SU-DHL-6 (cell line): ENCODE measurements around the gene GEMIN8.

Source experiments
- H2AFZ ChIP-seq: fragments of 200-600 bp; sonication (generic); 2 replicates; pipeline ENCODE4 v1.6.1; 2014; ENCODE audit warnings: low read depth, mild to moderate bottlenecking, moderate library complexity, mixed read lengths, antibody characterized with exemption, low read length; ENCODE audit not compliant: severe bottlenecking
- H3F3A ChIP-seq: fragments of 200-600 bp; shearing (Covaris generic); 2 replicates; pipeline ENCODE4 v1.6.0; 2016; ENCODE audit warnings: antibody characterized with exemption, mild to moderate bottlenecking; ENCODE audit not compliant: insufficient read depth
- H3K27ac ChIP-seq: fragments of 200-600 bp; sonication (generic); 2 replicates; pipeline ENCODE4 v1.5.1; 2016; ENCODE audit warnings: low read depth, mild to moderate bottlenecking, low read length, moderate library complexity, mixed read lengths
- H3K27me3 ChIP-seq: fragments of 200-600 bp; sonication (generic), shearing (Covaris generic); 2 replicates; pipeline ENCODE4 v1.6.0; 2014; ENCODE audit warnings: mild to moderate bottlenecking, low read length
- H3K36me3 ChIP-seq: fragments of 200-600 bp; sonication (generic); 2 replicates; pipeline ENCODE4 v1.6.1; 2014; ENCODE audit warnings: mild to moderate bottlenecking, low read length, mixed read lengths
- H3K4me2 ChIP-seq: fragments of 300-600, 200-600 bp; shearing (Covaris generic), sonication (generic); 2 replicates; pipeline ENCODE4 v1.6.0; 2014; ENCODE audit warnings: low read length, low read depth, mild to moderate bottlenecking; ENCODE audit not compliant: poor library complexity, severe bottlenecking
- H3K4me3 ChIP-seq: fragments of 200-600 bp; sonication (generic); 2 replicates; pipeline ENCODE4 v1.5.1; 2014; ENCODE audit warnings: antibody characterized with exemption, low read length, mild to moderate bottlenecking, mixed read lengths; ENCODE audit not compliant: insufficient read depth, poor library complexity, severe bottlenecking
- H3K79me2 ChIP-seq: fragments of 200-600 bp; sonication (generic); 2 replicates; pipeline ENCODE4 v1.6.1; 2014; ENCODE audit warnings: mild to moderate bottlenecking, low read length, moderate library complexity; ENCODE audit not compliant: insufficient read depth
- H3K9ac ChIP-seq: fragments of 200-600 bp; sonication (generic); 2 replicates; pipeline ENCODE4 v1.7.0; 2014; ENCODE audit warnings: mild to moderate bottlenecking, low read length
- H3K9me2 ChIP-seq: fragments of 200-600 bp; sonication (generic); replicated peaks from 2 replicates; pipeline ENCODE4 v1.6.1; 2014; ENCODE audit warnings: low read length; ENCODE audit not compliant: insufficient read depth
- H3K9me3 ChIP-seq: fragments of 200-600 bp; sonication (generic); 2 replicates; pipeline ENCODE4 v1.6.1; 2014; ENCODE audit warnings: low read length, mixed read lengths; ENCODE audit not compliant: insufficient read depth
- H4K20me1 ChIP-seq: fragments of 200-600 bp; sonication (generic); 2 replicates; pipeline ENCODE4 v1.6.1; 2014; ENCODE audit warnings: low read depth, mild to moderate bottlenecking, antibody characterized with exemption, low read length, moderate library complexity, mixed read lengths
- EZH2phosphoT487 ChIP-seq: fragments of 200-600 bp; sonication (generic), shearing (Covaris generic); conservative IDR thresholded peaks from 2 replicates; pipeline ENCODE4 v1.6.1; 2018; ENCODE audit warnings: mild to moderate bottlenecking, antibody characterized with exemption, low read length, moderate library complexity, mixed read lengths
- TF ChIP-seq, protein P1 (sequence below): fragments of 200-600 bp; sonication (generic); IDR thresholded peaks from one replicate; pipeline ENCODE4 v1.5.1; 2017; ENCODE audit warnings: antibody characterized with exemption, mild to moderate bottlenecking, low read length, moderate library complexity; ENCODE audit not compliant: insufficient read depth, poor library complexity, severe bottlenecking

The GEMIN8 gene

GRCh38 chrX:14062524-14062923 lies 32.8 kb upstream of the GEMIN8 start:
- no peak overlapping the region for H3K9ac ChIP-seq
- H2AFZ ChIP-seq = no peak overlapping the region
- no peak overlapping the region for H3K27ac ChIP-seq

GRCh38 chrX:14056206-14056605 lies 26.5 kb upstream of the GEMIN8 start:
- Histone ChIP-seq H3K9me2 (no peaks in the 10 kb centered on the region), H3K9me3 (no peaks in the 10 kb centered on the region), H3K27ac (no peak overlapping the region), H2AFZ (no peak overlapping the region), H3K9ac (no peak overlapping the region), H4K20me1 (no peaks in the 10 kb centered on the region), H3K4me3 (no peak overlapping the region), H3K36me3 (no peaks in the 10 kb centered on the region), H3F3A (no peaks in the 10 kb centered on the region), H3K27me3 (no peaks in the 10 kb centered on the region), H3K4me2 (no peak overlapping the region), H3K79me2 (no peaks in the 10 kb centered on the region)
- TF ChIP-seq, protein P1, sequence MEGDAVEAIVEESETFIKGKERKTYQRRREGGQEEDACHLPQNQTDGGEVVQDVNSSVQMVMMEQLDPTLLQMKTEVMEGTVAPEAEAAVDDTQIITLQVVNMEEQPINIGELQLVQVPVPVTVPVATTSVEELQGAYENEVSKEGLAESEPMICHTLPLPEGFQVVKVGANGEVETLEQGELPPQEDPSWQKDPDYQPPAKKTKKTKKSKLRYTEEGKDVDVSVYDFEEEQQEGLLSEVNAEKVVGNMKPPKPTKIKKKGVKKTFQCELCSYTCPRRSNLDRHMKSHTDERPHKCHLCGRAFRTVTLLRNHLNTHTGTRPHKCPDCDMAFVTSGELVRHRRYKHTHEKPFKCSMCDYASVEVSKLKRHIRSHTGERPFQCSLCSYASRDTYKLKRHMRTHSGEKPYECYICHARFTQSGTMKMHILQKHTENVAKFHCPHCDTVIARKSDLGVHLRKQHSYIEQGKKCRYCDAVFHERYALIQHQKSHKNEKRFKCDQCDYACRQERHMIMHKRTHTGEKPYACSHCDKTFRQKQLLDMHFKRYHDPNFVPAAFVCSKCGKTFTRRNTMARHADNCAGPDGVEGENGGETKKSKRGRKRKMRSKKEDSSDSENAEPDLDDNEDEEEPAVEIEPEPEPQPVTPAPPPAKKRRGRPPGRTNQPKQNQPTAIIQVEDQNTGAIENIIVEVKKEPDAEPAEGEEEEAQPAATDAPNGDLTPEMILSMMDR = no peak
- TF ChIP-seq EZH2phosphoT487 = no peak

More at GRCh38 chrX:14062524-14062923, 32.8 kb upstream of the GEMIN8 start:
- TF ChIP-seq, protein P1 = no peak
- TF ChIP-seq EZH2phosphoT487 = no peak
- Histone ChIP-seq H3K79me2 (no peaks in the 10 kb centered on the region), H3K9me3 (no peaks in the 10 kb centered on the region), H3K4me2 (no peak overlapping the region), H3F3A (no peaks in the 10 kb centered on the region), H4K20me1 (no peaks in the 10 kb centered on the region), H3K27me3 (no peaks in the 10 kb centered on the region), H3K36me3 (no peaks in the 10 kb centered on the region), H3K4me3 (no peak overlapping the region), H3K9me2 (no peaks in the 10 kb centered on the region)

DNA sequence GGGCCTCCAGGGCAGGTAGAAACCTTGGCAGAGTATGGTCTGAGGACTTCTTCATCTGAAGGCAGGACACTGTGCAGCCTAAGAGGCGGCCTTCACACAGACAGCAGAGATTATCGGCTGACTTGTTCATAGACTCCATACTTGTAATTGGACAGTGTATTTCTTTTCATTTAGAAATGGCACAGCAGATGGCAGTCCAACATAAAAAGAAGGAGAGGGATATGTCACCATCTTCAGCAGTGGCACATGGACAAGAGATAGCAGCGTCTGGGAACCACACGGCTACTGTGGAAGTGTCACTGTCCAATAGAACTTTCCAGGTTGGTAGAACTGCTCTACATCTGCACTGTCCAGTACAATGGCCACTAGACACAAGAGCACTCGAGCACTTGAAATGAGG lies 21.7 kb upstream of the GEMIN8 start:
- Histone ChIP-seq H3K4me2 (no peak overlapping the region), H3K9me2 (no peaks in the 10 kb centered on the region), H3K36me3 (no peaks in the 10 kb centered on the region), H4K20me1 (no peaks in the 10 kb centered on the region), H3K27ac (no peak overlapping the region), H3K9me3 (no peaks in the 10 kb centered on the region), H2AFZ (no peak overlapping the region), H3K9ac (no peak overlapping the region), H3K27me3 (no peaks in the 10 kb centered on the region), H3F3A (no peaks in the 10 kb centered on the region), H3K79me2 (no peaks in the 10 kb centered on the region), H3K4me3 (no peak overlapping the region)
- TF ChIP-seq, protein P1 = no peak
- no peak for TF ChIP-seq EZH2phosphoT487

DNA sequence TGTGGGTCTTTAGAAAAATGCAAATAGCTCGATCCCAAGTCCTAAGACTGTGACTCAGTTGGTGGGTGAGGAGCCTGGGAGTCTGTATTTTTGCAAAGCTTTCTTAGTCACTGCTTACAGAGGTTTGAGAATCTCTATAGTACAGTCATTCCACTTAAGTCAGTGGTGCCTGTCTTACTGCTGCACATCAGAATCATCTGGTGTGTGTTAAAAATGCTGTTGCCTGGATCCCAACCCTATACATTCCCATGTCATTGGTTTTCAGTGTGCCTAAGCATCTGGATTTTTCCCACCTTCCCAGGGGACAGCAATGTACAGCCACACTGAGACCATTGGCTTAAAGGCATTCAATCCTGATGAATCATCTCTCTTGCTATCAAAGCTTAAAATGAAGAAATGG lies 21.0 kb upstream of the GEMIN8 start:
- Histone ChIP-seq H3K4me3 (no peak overlapping the region), H4K20me1 (no peaks in the 10 kb centered on the region), H3F3A (no peaks in the 10 kb centered on the region), H3K27me3 (no peaks in the 10 kb centered on the region), H3K9me3 (no peaks in the 10 kb centered on the region), H3K36me3 (no peaks in the 10 kb centered on the region), H3K9me2 (no peaks in the 10 kb centered on the region), H3K4me2 (no peak overlapping the region), H3K27ac (no peak overlapping the region), H3K9ac (no peak overlapping the region), H3K79me2 (no peaks in the 10 kb centered on the region), H2AFZ (no peak overlapping the region)
- no peak for TF ChIP-seq EZH2phosphoT487
- TF ChIP-seq, protein P1 = no peak
